K562 (cell line): ENCODE results near the gene TARBP1. TPM values are rescaled to one million over a fixed set of nuclear protein-coding genes. Genes with fewer than 3 reads are reported as not detected.

Experiments
- ATAC-seq: fragments of 200-7000 bp; cut with Tn5 transposase; 3 replicates; pipeline ENCODE4 v1.9.1; 2020; ENCODE audit warnings: moderate library complexity
- BruUV-seq: library from RNA; stranded (reverse); fragments of 400-500 nt; replicated peaks from 2 replicates; lab custom pipeline; 2021; lab: Mats Ljungman, UMichigan
- CTCF ChIA-PET: fragments of 300-600 bp; formaldehyde crosslinking; extraction: SDS; loops from one replicate; lab custom pipeline; 2021; ENCODE audit warnings: low intra/inter-chr PET ratio; lab: Yijun Ruan, JAX
- POLR2A ChIA-PET: fragments of 300-600, 350-650 bp; sonication (Branson Sonifier 250); formaldehyde crosslinking; extraction: SDS; loops from one replicate; lab custom pipeline; 2021; ENCODE audit warnings: antibody characterized with exemption, inconsistent platforms; lab: Yijun Ruan, JAX
- DNase-seq, 4 experiments: peaks; one replicate each; pipeline versions ENCODE4 v3.0.0 to v3.0.0-alpha.2; 2011 to 2018; ENCODE audit warnings: low spot score in 3 of 4, mixed read lengths in 3 of 4; ENCODE audit errors: extremely low read depth in 1 of 4
- FAIRE-seq: peaks from 2 replicates; lab custom pipeline; 2011; peaks lifted over from hg19 to GRCh38; lab: Jason Lieb, UNC
- H2AFZ ChIP-seq: 2 replicates; pipeline ENCODE4 v1.6.0; 2011; ENCODE audit warnings: low read depth, low read length, control low read depth, inconsistent platforms
- H3K27ac ChIP-seq: fragments of 200-600 bp; 3 replicates; pipeline ENCODE4 v1.8.0; 2011; ENCODE audit warnings: low read depth, mild to moderate bottlenecking, control low read depth, inconsistent platforms, low read length, moderate library complexity, mixed read lengths; ENCODE audit errors: extremely low read depth
- H3K27me3 ChIP-seq, 2 experiments: fragments of 300-600 bp in 1 of 2; 2 replicates in 1 of 2; 3 replicates in 1 of 2; pipeline versions ENCODE4 v1.6.0 to v1.8.0; 2011; ENCODE audit warnings: inconsistent platforms in 2 of 2, low read length in 2 of 2, mild to moderate bottlenecking in 1 of 2, mixed read lengths in 1 of 2, moderate library complexity in 1 of 2; ENCODE audit not compliant: control insufficient read depth in 2 of 2, insufficient read depth in 2 of 2
- H3K36me3 ChIP-seq: fragments of 300-600 bp; 3 replicates; pipeline ENCODE4 v1.8.0; 2011; ENCODE audit warnings: mild to moderate bottlenecking, low read length, inconsistent platforms; ENCODE audit not compliant: control insufficient read depth, insufficient read depth
- H3K4me1 ChIP-seq, 2 experiments: fragments of 200-600 bp in 1 of 2; replicated peaks in 1 of 2; 2 replicates in 1 of 2; 3 replicates in 1 of 2; pipeline versions ENCODE4 v1.5.1 to v1.8.0; 2011; ENCODE audit warnings: inconsistent platforms in 2 of 2, low read length in 2 of 2, mild to moderate bottlenecking in 1 of 2, mixed read lengths in 1 of 2, moderate library complexity in 1 of 2; ENCODE audit not compliant: control insufficient read depth in 2 of 2, insufficient read depth in 2 of 2
- H3K4me2 ChIP-seq: 2 replicates; pipeline ENCODE4 v1.6.1; 2011; ENCODE audit warnings: low read length, control low read depth, inconsistent platforms, mixed read lengths; ENCODE audit not compliant: insufficient read depth
- H3K4me3 ChIP-seq: fragments of 200-600 bp; sonication (generic), shearing (Covaris generic); 2 replicates; pipeline ENCODE4 v1.5.1; 2016; ENCODE audit warnings: control low read depth, inconsistent platforms
- H3K79me2 ChIP-seq: fragments of 200-600 bp; 3 replicates; pipeline ENCODE4 v1.8.0; 2011; ENCODE audit warnings: low read length, inconsistent platforms; ENCODE audit not compliant: control insufficient read depth, insufficient read depth
- H3K9ac ChIP-seq, 2 experiments: 2 replicates each; pipeline versions ENCODE4 v1.6.0 to v1.6.1; 2011; ENCODE audit warnings: low read depth in 2 of 2, low read length in 2 of 2, control low read depth in 1 of 2, inconsistent platforms in 1 of 2, mild to moderate bottlenecking in 1 of 2, mixed read lengths in 1 of 2; ENCODE audit not compliant: insufficient read depth in 1 of 2
- H3K9me1 ChIP-seq: one replicate; pipeline ENCODE4 v1.6.0; 2011; ENCODE audit warnings: inconsistent platforms, mild to moderate bottlenecking, low read length, moderate library complexity; ENCODE audit not compliant: control insufficient read depth, insufficient read depth
- H3K9me3 ChIP-seq: replicated peaks from 2 replicates; pipeline ENCODE4 v1.5.1; 2011; ENCODE audit warnings: low read depth, low read length, inconsistent platforms; ENCODE audit not compliant: control insufficient read depth, insufficient read depth
- H4K20me1 ChIP-seq: replicated peaks from 2 replicates; pipeline ENCODE4 v1.6.1; 2011; ENCODE audit warnings: low read length, inconsistent platforms, mixed read lengths; ENCODE audit not compliant: control insufficient read depth, insufficient read depth
- BRD4 ChIP-seq: fragments of 200-600 bp; sonication (generic); IDR thresholded peaks from 2 replicates; pipeline ENCODE4 v1.6.1; 2017; ENCODE audit warnings: inconsistent platforms
- DACH1 ChIP-seq: fragments of 450-650 bp; IDR thresholded peaks from 2 replicates; pipeline ENCODE4 v1.6.1; 2018; ENCODE audit not compliant: partially characterized antibody
- GTF2B ChIP-seq: IDR thresholded peaks from 2 replicates; pipeline ENCODE4 v1.6.1; 2011; ENCODE audit not compliant: insufficient read length; ENCODE audit errors: extremely low read depth
- MIER1 ChIP-seq: fragments of 450-650 bp; IDR thresholded peaks from 2 replicates; pipeline ENCODE4 v1.6.1; 2016; ENCODE audit warnings: antibody characterized with exemption, mild to moderate bottlenecking, low read depth
- NRF1 ChIP-seq, 2 experiments: fragments of 450-650 bp; IDR thresholded peaks in 1 of 2; conservative IDR thresholded peaks in 1 of 2; 2 replicates each; pipeline ENCODE4 v1.6.1; 2014; ENCODE audit warnings: mild to moderate bottlenecking in 2 of 2
- SAFB ChIP-seq: fragments of 200-400 bp; formaldehyde crosslinking; IDR thresholded peaks from 2 replicates; pipeline ENCODE4 v1.6.1; 2017; ENCODE audit warnings: low read depth, low read length, borderline replicate concordance
- SP1 ChIP-seq: sonication (generic); formaldehyde crosslinking; IDR thresholded peaks from 2 replicates; pipeline ENCODE4 v1.8.1; 2022; ENCODE audit warnings: mild to moderate bottlenecking, missing genetic modification reagents
- ZNF316 ChIP-seq: fragments of 450-650 bp; IDR thresholded peaks from 2 replicates; pipeline ENCODE4 v1.6.1; 2016
- ZNF655 ChIP-seq: fragments of 250-450 bp; sonication (Bioruptor Pico); IDR thresholded peaks from 2 replicates; pipeline ENCODE4 v1.5.0; 2021
- WGBS: fragments of 100-300 bp; shearing (Covaris generic); methylation state at CpG from one replicate; pipeline ENCODE4 v1.1.6; 2016; ENCODE audit warnings: low coverage, mixed read lengths; ENCODE audit not compliant: insufficient coverage; ENCODE audit errors: missing lambda C conversion rate; 5-methylcytosine and 5-hydroxymethylcytosine counted together
- in situ Hi-C: fragments of 300-500 bp; cut with MboI; formaldehyde crosslinking; loops from 4 replicates; pipeline ENCODE4 v1.15.0; 2018; ENCODE audit warnings: inconsistent platforms, mixed read lengths
- intact Hi-C: fragments of 100-400 bp; cut with micrococcal nuclease; formaldehyde crosslinking; loops from 2 replicates; pipeline ENCODE4 v1.14.2; 2022
- polyA plus RNA-seq, 8 experiments: library from polyadenylated mRNA; depleted of rRNA in 4 of 8; stranded (reverse) in 5 of 8; unstranded in 3 of 8; fragments of >200 nt; fragmentation: Nextera tagmentation in 2 of 8; fragmentation: Illumina TruSeq in 1 of 8; extraction: Ambion mirVana in 2 of 8; extraction: Trizol in 1 of 8; gene quantifications; 2 replicates each; pipeline versions ENCODE4 v1.2.1 to v1.2.3, GENCODE V29; 2011 to 2014; ENCODE audit warnings: inconsistent platforms in 1 of 8, missing spikeins in 1 of 8
- total RNA-seq, 7 experiments: library from RNA; depleted of rRNA in 6 of 7; stranded (reverse); fragments of >200 nt in 6 of 7; fragmentation: Illumina TruSeq in 2 of 7; extraction: Trizol in 2 of 7; gene quantifications; 2 replicates each; pipeline versions ENCODE4 v1.2.1 to v1.2.3, GENCODE V29; 2011 to 2021; ENCODE audit warnings: low replicate concordance in 1 of 7
- TF ChIP-seq, protein P1 (sequence below): fragments of 250-450 bp; sonication (Bioruptor Pico); IDR thresholded peaks from 2 replicates; pipeline ENCODE4 v1.8.0; 2022; ENCODE audit warnings: inconsistent platforms, mild to moderate bottlenecking, moderate library complexity, borderline replicate concordance
- TF ChIP-seq, protein P2 (sequence below): fragments of 250-450 bp; sonication (Bioruptor Pico); IDR thresholded peaks from 2 replicates; pipeline ENCODE4 v1.9.0; 2021; ENCODE audit warnings: mild to moderate bottlenecking

Gene TARBP1
- total and polyA plus RNA-seq, 9 of the 15 experiments (the other 6 are each of a cell fraction or from before 2014, with no cell fraction given): 8.8 to 48.0 (median 22.9) TPM

- H3K9me1 ChIP-seq: no peaks in the 10 kb centered on the region
- no peak overlapping the region for H3K9ac ChIP-seq
- CTCF ChIA-PET: no interaction called here
- FAIRE-seq: no peak
- no TSS peak for BruUV-seq
- no peak for DNase-seq
- no peaks in the 10 kb centered on the region for H4K20me1 ChIP-seq
- no peaks in the 10 kb centered on the region for H3K27me3 ChIP-seq
- no peaks in the 10 kb centered on the region for H3K4me1 ChIP-seq
- H3K27ac ChIP-seq: no peak overlapping the region
- no peak overlapping the region for H3K4me3 ChIP-seq
- H3K79me2 ChIP-seq: no peaks in the 10 kb centered on the region
- POLR2A ChIA-PET: interaction anchor here (0.6 to 0.9 kb wide), 2 partner anchors 66 to 201 kb away, joined by 3 read pairs; partner anchors contain the start of gene TARBP1
- no peak for ATAC-seq
- peaks cover 17% of the 10 kb centered on the region; the same call in 1 of the 3 replicates for H3K36me3 ChIP-seq
- H3K4me2 ChIP-seq: no peak overlapping the region
- in situ Hi-C loops (no loop called here), intact Hi-C loops (no loop called here)
- no peak overlapping the region for H2AFZ ChIP-seq
- H3K9me3 ChIP-seq: no peaks in the 10 kb centered on the region
- WGBS: 82% methylated on average over 9 of the region's 9 CpGs
- TF ChIP-seq, protein P1, sequence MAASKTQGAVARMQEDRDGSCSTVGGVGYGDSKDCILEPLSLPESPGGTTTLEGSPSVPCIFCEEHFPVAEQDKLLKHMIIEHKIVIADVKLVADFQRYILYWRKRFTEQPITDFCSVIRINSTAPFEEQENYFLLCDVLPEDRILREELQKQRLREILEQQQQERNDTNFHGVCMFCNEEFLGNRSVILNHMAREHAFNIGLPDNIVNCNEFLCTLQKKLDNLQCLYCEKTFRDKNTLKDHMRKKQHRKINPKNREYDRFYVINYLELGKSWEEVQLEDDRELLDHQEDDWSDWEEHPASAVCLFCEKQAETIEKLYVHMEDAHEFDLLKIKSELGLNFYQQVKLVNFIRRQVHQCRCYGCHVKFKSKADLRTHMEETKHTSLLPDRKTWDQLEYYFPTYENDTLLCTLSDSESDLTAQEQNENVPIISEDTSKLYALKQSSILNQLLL (CRISPR knock-in tag): no peak
- TF ChIP-seq SP1 (CRISPR knock-in tag): no peak
- no peak for TF ChIP-seq ZNF316
- TF ChIP-seq, protein P2, sequence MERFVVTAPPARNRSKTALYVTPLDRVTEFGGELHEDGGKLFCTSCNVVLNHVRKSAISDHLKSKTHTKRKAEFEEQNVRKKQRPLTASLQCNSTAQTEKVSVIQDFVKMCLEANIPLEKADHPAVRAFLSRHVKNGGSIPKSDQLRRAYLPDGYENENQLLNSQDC (CRISPR knock-in tag): no peak
- TF ChIP-seq GTF2B: no peak
- no peak for TF ChIP-seq ZNF655 (CRISPR knock-in tag)
- TF ChIP-seq MIER1: no peak
- no peak for TF ChIP-seq NRF1 (conservative IDR thresholded peaks at IDR 0.05 in 1 of 2, IDR thresholded peaks at IDR 0.05 in 1 of 2)
- TF ChIP-seq DACH1: no peak
- TF ChIP-seq BRD4: no peak
- TF ChIP-seq SAFB: no peak
- TF ChIP-seq, all 486 proteins: peak for 0
These were observed 65.5 kb downstream of the TARBP1 start for GRCh38 chr1:234413485-234413884.
